Measurements from ENCODE around the gene TSHZ1. TPM values are rescaled to one million over a fixed set of nuclear protein-coding genes. Genes with fewer than 3 reads are reported as not detected.

The TSHZ1 gene
- total RNA-seq, 1 experiment from 2014 or later = 7.4 TPM

- H3K4me2 ChIP-seq = no peak overlapping the region
- H3K9me2 ChIP-seq (ENCODE audit: insufficient read depth) = 0 out of 2 replicates have a peak, but pooled peaks cover 10% of the 10 kb centered on the region
- no peaks in the 10 kb centered on the region for H3F3A ChIP-seq (ENCODE audit: insufficient read depth, low read depth)
- TF ChIP-seq EZH2 (IDR thresholded peaks at IDR 0.05; ENCODE audit: low read depth) (no peak), CTCF (conservative IDR thresholded peaks at IDR 0.05) (no peak)
- H2AFZ ChIP-seq = no peak overlapping the region
- H3K4me3 ChIP-seq = no peak overlapping the region
- no peak overlapping the region for H3K27ac ChIP-seq
- ChIA-PET CTCF (no interaction called here), POLR2A (ENCODE audit: unreplicated experiment) (interaction anchor here (0.6 kb wide), 1 partner anchor 112 kb away, joined by 3 read pairs; no protein-coding TSS in a partner anchor)
- no peaks in the 10 kb centered on the region for H3K27me3 ChIP-seq (ENCODE audit: insufficient read depth, low read depth)
- no TSS peak for BruUV-seq (replicated peaks)
- H4K20me1 ChIP-seq (ENCODE audit: insufficient read depth) = no peaks in the 10 kb centered on the region
- H3K36me3 ChIP-seq (ENCODE audit: low read depth) = no peaks in the 10 kb centered on the region
- H3K4me1 ChIP-seq (replicated peaks; ENCODE audit: insufficient read depth) = no peaks in the 10 kb centered on the region
- DNase-seq = no peak
- intact Hi-C loops (cut with micrococcal nuclease; ENCODE audit: unreplicated experiment) = no loop called here
- H3K9me3 ChIP-seq (ENCODE audit: insufficient read depth, low read depth) = no peaks in the 10 kb centered on the region
- H3K79me2 ChIP-seq (ENCODE audit: low read depth) = no peaks in the 10 kb centered on the region
Measured at GRCh38 chr18:75290737-75291358, 80.3 kb downstream of the TSHZ1 start.

- Histone ChIP-seq H3K4me3 (no peak overlapping the region), H4K20me1 (ENCODE audit: insufficient read depth) (no peaks in the 10 kb centered on the region), H3K36me3 (ENCODE audit: low read depth) (no peaks in the 10 kb centered on the region), H3K9me3 (ENCODE audit: insufficient read depth, low read depth) (no peaks in the 10 kb centered on the region), H3K9me2 (ENCODE audit: insufficient read depth) (0 out of 2 replicates have a peak, but pooled peaks cover 10% of the 10 kb centered on the region), H3K4me1 (replicated peaks; ENCODE audit: insufficient read depth) (no peaks in the 10 kb centered on the region), H2AFZ (no peak overlapping the region), H3K27ac (no peak overlapping the region), H3F3A (ENCODE audit: insufficient read depth, low read depth) (no peaks in the 10 kb centered on the region), H3K27me3 (ENCODE audit: insufficient read depth, low read depth) (no peaks in the 10 kb centered on the region), H3K79me2 (ENCODE audit: low read depth) (no peaks in the 10 kb centered on the region), H3K4me2 (no peak overlapping the region)
- POLR2A ChIA-PET (ENCODE audit: unreplicated experiment) = no interaction called here
- CTCF ChIA-PET = no interaction called here
- intact Hi-C loops (cut with micrococcal nuclease; ENCODE audit: unreplicated experiment) = no loop called here
- BruUV-seq (replicated peaks) = no TSS peak
- TF ChIP-seq EZH2 (IDR thresholded peaks at IDR 0.05; ENCODE audit: low read depth) = no peak
- TF ChIP-seq CTCF (conservative IDR thresholded peaks at IDR 0.05) = no peak
- DNase-seq = no peak
Measured at GRCh38 chr18:75291460-75291859, 80.9 kb downstream of the TSHZ1 start.

- POLR2A ChIA-PET (ENCODE audit: unreplicated experiment) = no interaction called here
- Histone ChIP-seq H3K4me2 (no peak overlapping the region), H3K27ac (no peak overlapping the region), H3K36me3 (ENCODE audit: low read depth) (no peaks in the 10 kb centered on the region), H3K4me1 (replicated peaks; ENCODE audit: insufficient read depth) (no peaks in the 10 kb centered on the region), H3K9me2 (ENCODE audit: insufficient read depth) (0 out of 2 replicates have a peak, but pooled peaks cover 10% of the 10 kb centered on the region), H4K20me1 (ENCODE audit: insufficient read depth) (no peaks in the 10 kb centered on the region), H2AFZ (no peak overlapping the region), H3K27me3 (ENCODE audit: insufficient read depth, low read depth) (peaks cover 2% of the 10 kb centered on the region; the same call in 1 of the 2 replicates), H3K9me3 (ENCODE audit: insufficient read depth, low read depth) (no peaks in the 10 kb centered on the region), H3F3A (ENCODE audit: insufficient read depth, low read depth) (no peaks in the 10 kb centered on the region), H3K4me3 (no peak overlapping the region), H3K79me2 (ENCODE audit: low read depth) (no peaks in the 10 kb centered on the region)
- intact Hi-C loops (cut with micrococcal nuclease; ENCODE audit: unreplicated experiment) = no loop called here
- TF ChIP-seq CTCF (conservative IDR thresholded peaks at IDR 0.05) = no peak
- TF ChIP-seq EZH2 (IDR thresholded peaks at IDR 0.05; ENCODE audit: low read depth) = no peak
- DNase-seq = no peak
- CTCF ChIA-PET = no interaction called here
- BruUV-seq (replicated peaks) = no TSS peak
Measured at GRCh38 chr18:75293591-75293990, 83.0 kb downstream of the TSHZ1 start.

Data from PC-9 (cell line).